GM10266 (cell line): ENCODE data around the gene CFAP54.

ENCODE experiments used
- DNase-seq: peaks from one replicate; pipeline ENCODE4 v3.0.0; 2012; ENCODE audit errors: extremely low spot score
- TF ChIP-seq, protein P1 (sequence below): IDR thresholded peaks from 2 replicates; pipeline ENCODE4 v1.5.1; 2012; ENCODE audit warnings: mild to moderate bottlenecking, low read depth; ENCODE audit not compliant: control insufficient read depth, insufficient read depth; ENCODE audit errors: missing control alignments

The CFAP54 gene

DNA sequence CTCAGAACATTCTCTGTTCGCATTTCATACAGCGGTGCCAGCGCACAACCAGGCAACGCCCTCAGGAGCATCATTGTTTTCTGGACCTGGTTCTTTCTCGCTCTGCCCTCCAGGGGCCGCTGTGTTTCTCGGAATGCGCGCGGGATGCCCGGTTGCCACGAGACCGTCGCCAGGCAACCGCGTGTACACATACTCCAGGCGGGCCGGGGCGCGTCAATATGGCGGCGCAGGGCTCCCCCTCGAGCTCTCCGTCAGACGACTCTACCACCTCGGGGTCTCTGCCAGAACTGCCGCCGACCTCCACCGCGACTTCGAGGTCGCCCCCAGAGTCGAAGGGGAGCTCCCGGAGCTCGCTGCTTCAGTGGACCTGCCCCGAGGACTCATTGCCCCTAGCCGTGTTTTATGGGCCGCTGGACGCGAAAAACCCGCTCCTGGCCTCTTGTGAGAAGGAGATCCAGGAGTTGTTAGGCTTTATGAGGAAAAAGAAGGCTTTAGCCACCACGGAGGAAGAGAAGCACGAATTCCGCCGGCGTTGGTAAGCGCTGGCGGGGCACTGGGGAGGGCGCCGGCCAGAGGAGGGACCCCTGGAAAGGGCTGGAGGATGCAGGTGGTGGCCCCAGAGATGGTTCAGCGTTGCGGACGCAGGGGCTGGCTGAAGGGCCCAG is at the start of gene CFAP54:
Gene CFAP54 (plus strand): TSS at position 186 of the 665 bp plus-strand sequence. CDS start 33 bp downstream, at position 219.
- TF ChIP-seq, protein P1, sequence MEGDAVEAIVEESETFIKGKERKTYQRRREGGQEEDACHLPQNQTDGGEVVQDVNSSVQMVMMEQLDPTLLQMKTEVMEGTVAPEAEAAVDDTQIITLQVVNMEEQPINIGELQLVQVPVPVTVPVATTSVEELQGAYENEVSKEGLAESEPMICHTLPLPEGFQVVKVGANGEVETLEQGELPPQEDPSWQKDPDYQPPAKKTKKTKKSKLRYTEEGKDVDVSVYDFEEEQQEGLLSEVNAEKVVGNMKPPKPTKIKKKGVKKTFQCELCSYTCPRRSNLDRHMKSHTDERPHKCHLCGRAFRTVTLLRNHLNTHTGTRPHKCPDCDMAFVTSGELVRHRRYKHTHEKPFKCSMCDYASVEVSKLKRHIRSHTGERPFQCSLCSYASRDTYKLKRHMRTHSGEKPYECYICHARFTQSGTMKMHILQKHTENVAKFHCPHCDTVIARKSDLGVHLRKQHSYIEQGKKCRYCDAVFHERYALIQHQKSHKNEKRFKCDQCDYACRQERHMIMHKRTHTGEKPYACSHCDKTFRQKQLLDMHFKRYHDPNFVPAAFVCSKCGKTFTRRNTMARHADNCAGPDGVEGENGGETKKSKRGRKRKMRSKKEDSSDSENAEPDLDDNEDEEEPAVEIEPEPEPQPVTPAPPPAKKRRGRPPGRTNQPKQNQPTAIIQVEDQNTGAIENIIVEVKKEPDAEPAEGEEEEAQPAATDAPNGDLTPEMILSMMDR = peak; percentile 87
- peak; percentile 87 for DNase-seq

- TF ChIP-seq, protein P1 = no peak
- DNase-seq = no peak
Measured at GRCh38 chr12:96441816-96442215, 47.6 kb upstream of the CFAP54 start.

DNA sequence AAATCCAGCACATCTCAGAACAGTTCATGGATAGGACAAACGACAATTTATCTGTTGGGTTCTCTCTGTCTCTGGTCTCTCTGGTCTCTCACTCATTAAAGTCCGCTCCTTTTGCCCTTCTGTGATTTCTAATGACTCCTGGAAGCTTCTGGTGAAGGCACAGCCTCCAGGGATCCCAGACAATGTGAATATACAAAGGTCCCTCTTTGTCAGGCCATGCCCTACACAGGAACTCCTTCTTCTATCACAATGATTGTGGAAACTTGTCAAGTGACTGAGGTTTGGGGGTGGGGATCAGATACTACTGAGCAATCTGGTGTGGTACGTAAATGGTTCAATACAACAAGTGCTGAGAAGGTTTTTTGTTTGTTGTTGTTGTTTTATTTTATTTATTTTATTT is 46.5 kb upstream of the CFAP54 start:
- DNase-seq = no peak
- TF ChIP-seq, protein P1 = no peak

DNA sequence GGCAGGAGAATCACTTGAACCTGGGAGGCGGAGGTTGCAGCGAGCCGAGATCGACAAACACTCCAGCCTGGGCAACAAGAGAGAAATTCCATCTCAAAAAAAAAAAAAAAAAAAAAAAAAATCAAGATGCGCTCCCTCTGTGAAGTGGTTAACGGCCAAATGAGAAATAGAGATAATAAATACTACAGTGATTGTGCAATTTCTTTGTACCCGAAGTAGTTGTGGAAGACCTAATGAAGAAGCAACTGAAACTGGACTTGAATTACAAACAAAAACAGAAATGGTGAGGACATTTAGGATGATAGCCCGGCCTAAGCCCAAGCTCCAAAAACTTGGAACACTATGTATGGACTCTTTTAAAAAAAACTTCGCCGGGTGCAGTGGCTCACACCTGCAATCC is 45.0 kb upstream of the CFAP54 start:
- TF ChIP-seq, protein P1 = no peak
- DNase-seq = no peak

- TF ChIP-seq, protein P1 = no peak
- peak; percentile 47 for DNase-seq
Measured at GRCh38 chr12:96445691-96446583, 43.4 kb upstream of the CFAP54 start.

DNA sequence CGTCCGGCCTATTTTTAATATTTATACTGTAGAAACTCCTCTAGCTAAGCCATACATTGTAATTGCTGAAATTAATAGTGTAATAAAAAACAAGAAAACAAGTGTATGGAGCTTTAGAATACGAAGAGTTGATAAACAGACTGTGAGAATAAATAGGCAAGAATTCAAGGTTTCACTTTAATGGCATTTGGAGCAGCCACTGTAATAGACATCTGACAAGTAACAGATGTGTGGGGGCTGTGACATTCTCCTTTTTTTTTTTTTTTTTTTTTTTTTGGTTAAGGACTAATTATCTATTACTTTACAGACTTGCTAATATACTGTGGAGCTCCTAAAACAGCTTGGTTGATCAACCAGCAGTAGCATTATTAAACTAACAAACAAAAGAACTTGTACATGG is 42.1 kb upstream of the CFAP54 start:
- DNase-seq = no peak
- TF ChIP-seq, protein P1 = no peak

- no peak for DNase-seq
- TF ChIP-seq, protein P1 = no peak
Measured at GRCh38 chr12:96448300-96448699, 41.1 kb upstream of the CFAP54 start.
